ENCODE data around the gene TCIRG1.
"Not testable (repeated sequence)": the region's sequence is repeated elsewhere in the genome, so short reads cannot be mapped to it uniquely, and the experiment has no call there.

Gene TCIRG1

DNA sequence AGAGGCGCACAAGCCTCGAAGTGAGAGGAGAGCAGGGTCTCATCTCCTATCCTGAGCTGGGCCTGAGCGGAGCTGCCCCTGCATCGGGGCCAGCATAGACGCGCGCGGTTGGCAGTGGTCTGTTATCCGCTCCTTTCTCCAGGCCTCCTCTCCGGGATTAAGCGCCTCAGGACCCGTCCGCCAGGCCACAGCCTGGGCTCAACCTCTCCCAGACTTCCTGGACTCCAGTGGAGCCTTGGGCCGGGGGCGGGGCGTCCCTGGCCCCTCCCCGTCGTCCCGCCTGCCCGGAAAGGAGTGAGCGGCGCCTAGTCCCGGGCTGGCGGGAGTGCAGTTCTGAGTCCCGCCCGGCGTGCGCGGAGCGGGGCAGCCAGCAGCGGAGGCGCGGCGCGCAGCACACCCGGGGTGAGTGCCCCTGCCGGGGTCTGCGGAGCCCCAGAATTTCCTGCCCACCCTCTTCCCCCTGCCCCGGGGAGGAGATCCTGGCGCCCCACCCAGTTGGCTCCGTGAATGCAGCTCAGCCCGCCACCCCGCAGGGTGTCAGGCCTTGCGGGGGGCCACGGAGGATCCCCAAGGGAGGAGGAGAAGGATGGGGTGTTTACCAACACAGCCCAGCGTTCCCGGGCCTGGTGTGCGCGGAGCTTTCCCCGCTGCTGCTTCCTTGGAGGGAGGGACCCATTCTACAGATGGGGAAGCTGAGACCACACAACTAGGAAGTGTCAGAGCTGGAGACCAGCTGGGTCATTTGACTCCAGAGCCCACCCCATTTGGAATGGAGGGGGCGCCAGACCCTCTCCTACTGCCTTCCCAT lies at the start of gene TCIRG1:
TSS of gene TCIRG1 (plus strand) at position 308 of the 808 bp plus-strand sequence. CDS start 2,247 bp downstream, outside the sequence.
- DNase-seq, result peak; percentile 90

- not testable (repeated sequence) for DNase-seq
These were observed 48.1 kb upstream of the TCIRG1 start for GRCh38 chr11:67990546-67991346.

GRCh38 chr11:67991347-67992121 lies 47.3 kb upstream of the TCIRG1 start:
- DNase-seq, result not testable (repeated sequence)

GRCh38 chr11:67993821-67994220 lies 45.0 kb upstream of the TCIRG1 start:
- DNase-seq, result peak; percentile 55

DNA sequence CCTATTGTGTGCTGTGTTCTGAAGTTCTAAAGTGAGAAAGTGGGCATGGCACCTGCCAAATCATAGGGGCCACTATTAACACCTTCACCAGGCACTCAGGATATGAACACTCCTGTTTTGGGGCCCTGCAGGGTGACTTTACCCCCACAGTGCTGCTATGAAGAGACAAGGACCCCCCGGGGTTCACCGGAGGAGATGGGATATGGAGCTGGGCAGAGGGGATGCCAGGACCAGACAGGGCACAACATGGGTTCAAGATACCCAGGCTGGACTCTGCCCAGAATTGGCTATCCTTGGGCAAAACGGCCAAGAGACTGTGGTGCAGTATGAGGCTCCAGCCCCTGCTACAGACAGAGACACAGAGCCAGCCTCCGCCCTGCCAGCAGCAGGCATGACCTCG lies 44.4 kb upstream of the TCIRG1 start:
- DNase-seq, result not testable (repeated sequence)

DNA sequence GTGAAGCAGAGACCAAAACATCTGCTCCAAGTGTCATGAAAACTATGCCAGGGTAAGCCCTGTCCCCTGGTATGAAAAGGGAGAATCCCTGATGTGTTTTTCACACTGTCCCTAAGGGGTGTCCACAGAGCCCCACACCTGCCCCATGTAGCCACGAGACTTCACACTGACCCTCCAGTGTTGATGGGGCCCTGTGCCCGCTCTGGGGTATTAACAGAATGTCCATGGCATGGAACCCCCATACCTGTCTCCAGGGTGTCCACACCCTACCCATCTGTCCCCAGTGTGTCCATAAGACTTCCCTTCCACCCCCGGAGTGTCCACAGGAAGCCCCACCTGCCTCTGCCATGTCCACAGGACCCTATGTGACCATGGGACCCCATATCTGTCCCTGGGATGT lies 43.7 kb upstream of the TCIRG1 start:
- DNase-seq, result not testable (repeated sequence)

DNA sequence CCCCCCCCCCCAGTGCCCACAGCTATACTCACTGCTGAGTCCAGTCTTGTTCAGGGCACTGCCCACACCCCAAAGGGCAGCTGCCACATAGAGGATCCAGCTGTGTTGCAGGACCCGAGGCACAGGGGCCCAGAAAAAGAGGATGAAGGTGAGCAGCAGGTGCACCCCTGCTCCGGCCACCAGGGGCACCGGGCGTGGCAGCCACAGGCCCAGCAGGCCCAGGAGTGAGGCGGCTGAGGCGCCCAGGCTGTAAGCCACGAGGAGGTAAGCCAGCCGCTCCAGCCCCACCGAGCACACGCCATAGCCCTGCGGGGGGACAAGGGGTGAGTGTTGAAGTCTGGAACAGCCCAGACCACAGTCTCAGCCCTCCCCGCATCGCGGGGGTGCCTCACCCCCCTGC lies 43.2 kb upstream of the TCIRG1 start:
- DNase-seq, result not testable (repeated sequence)

DNA sequence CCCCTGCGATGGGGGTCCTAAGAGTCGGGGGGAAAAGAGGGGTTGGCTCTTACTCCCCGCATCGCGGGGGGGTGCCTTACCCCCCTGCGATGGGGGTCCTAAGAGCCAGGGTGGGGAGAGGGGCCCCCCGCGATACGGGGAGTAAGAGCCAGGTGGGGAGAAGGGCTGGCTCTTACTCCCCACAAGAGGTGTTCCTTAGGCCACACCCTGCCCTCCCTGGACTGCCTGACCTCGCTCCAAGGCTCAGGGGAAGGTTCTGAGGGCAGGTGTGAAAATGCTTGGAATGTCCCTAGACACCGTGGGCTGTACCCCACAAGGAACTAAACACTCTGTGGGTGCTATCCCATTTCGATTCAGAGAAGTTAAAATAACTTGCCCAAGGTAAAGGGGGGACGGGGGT lies 42.8 kb upstream of the TCIRG1 start:
- no peak for DNase-seq

- peak; percentile 80 for DNase-seq
These were observed 42.0 kb upstream of the TCIRG1 start for GRCh38 chr11:67996622-67997474.

DNA sequence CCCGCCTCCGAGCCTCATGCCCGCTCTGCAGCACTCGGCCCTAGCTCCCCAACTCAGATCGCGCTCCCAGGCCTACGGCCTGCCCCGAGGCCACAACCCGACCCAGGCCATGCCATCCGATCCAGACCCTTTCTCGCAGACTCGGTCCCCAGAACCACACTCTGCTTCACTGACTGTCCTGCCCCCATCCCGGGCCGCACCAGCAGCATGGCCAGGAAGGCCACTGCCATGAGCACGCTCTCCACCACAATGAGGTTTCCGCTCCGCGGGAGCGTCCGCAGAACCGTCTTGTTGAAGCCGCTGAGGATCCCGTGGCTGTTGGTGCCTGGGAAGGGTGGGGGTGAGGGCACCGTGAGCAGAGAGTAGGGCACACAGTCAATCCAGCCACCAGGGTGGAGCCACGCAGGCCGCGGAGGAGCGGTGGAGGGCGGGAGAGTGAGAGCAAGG lies 41.3 kb upstream of the TCIRG1 start:
- DNase-seq, result no peak

DNA sequence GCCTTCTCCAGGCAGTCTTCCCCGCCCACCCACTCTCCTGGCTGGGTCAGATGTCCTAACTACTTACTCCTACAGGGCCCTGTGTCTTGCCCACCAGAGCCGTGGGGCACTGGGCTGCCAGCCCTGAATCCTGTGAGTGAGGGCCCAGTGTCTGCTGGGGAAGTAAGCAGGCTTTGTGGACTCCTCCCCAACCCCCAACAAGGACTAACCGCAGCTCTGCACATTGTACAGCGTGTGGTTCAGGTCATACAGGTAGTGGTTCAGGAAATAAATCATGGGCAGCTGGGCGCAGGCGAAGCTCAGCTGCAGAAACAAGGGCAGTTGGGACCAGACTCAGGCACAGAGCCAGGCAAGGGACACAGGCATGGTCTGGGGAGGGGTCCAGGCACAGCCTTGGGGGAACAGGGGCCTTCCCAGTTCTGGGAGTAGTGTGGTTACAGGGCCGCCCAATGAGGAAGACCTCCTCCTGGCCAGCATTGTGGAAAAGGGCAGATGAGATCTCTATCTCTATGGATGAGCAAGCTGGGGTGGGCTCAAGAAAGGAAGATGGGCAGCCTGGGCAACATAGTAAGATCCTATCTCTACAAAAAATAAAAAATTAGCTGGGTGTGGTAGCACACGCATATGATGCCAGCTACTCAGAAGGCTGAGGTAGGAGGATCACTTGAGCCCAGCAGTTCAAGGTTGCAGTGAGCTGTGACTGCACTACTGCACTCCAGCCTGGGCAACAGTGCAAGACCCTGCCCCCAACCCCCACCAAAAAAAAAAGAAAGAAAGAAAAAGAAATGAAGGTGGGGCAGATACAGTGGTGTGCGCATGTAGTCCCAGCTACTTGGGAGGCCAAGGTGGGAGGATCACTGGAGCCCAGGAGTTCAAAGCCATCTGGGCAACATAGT lies 40.4 kb upstream of the TCIRG1 start:
- DNase-seq, result peak; percentile 54

DNA sequence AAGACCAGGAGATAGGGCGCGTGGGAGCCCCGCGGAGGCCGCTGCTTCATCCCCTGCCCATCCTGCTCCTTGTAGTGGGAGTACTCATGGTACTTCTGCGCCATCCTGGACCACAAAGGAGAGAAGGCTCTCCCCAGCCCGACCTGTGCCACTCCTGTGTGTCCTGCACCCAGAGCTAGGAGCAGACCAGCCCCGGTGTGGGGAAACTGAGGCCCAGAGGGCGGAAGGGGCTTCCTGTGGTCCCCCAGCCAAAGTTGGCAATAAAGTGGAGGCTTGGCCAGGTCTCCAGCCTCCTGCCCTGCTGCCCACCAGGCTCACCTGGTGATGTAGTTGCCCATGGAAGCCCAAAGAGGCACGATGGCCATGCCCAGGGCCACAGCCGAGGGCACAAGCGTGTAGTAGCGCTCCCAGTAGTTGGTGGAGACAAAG lies 39.6 kb upstream of the TCIRG1 start:
- no peak for DNase-seq

DNA sequence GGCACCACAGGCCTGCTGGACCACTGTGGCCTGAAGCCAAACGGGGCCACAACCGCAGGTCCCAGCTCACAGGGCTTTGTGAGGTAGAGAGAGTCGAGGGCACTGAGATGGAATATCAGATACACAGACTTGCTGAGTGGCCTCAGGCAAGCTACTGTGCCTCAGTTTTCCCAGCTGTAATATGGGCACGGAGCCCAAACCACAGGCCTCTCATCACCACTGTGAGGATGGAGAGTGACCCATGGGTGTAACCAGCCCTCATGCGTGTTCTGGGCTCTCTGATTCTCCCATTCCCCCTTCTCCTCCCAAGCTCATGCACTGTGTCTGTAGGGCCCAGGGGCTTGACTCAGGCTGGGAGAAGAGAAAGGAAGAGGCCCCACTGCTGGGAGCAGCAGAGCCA lies 39.1 kb upstream of the TCIRG1 start:
- DNase-seq, result no peak

DNA sequence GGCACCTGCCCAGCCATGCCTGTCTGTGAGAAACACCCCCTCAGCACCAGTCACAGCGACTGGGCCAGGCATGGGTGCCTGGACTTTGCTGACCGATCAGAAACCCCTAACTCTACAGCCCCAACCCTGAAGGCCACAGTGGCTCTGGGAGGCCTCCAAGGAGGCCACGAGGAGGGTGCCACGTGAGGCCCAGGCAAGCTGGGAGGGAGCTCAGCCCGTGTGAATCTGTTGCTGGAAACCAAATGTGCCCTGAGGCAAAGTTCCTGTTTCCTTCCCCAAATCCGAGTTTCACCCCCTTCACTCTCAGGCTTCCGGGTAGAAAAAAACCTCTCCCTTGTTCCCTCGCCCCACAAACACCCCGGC lies 36.3 kb upstream of the TCIRG1 start:
- DNase-seq, result no peak

GRCh38 chr11:68002938-68003845 lies 35.6 kb upstream of the TCIRG1 start:
- DNase-seq, result peak; percentile 57

DNA sequence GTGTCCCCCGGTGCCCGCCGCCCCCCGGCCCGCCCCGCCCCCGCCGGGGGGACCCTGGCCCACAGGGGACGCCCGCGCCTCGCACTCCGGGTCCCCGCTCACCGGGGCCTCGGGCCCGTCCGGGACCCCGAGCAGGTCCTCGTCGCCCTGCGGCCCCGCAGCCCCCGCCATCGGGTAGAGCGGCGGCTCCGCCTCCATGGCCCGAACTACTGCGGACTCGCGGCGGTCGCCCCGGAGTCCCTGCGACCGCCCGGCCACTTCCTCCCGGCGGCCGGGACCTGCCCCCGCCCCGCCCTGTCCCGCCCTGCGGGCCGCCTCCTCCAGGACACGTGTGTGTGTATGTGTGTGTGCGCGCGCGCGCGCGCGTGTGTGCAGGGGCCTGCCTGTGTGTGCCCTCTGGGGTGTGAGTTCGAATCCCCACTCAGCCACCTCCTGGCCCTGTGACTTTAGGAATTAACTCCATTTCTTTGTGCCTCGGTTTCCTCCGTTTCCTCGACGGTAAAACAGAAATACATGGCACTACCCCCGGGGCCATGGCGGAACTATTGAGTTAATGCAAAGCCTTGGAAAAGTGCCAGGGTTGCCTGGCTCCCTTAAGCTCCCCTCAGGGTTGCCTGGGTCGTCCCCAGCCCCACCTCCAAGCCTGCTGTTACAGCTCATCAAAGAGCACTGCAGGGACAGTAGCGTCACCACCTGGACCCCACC lies 34.8 kb upstream of the TCIRG1 start, which contains the start of gene UNC93B1:
TSS of gene UNC93B1 (minus strand) at position 252 of the 705 bp plus-strand sequence. CDS start at position 198, 54 bp downstream.
- DNase-seq, result peak; percentile 95

- no peak for DNase-seq
These were observed 34.1 kb upstream of the TCIRG1 start for GRCh38 chr11:68004551-68005335.

DNA sequence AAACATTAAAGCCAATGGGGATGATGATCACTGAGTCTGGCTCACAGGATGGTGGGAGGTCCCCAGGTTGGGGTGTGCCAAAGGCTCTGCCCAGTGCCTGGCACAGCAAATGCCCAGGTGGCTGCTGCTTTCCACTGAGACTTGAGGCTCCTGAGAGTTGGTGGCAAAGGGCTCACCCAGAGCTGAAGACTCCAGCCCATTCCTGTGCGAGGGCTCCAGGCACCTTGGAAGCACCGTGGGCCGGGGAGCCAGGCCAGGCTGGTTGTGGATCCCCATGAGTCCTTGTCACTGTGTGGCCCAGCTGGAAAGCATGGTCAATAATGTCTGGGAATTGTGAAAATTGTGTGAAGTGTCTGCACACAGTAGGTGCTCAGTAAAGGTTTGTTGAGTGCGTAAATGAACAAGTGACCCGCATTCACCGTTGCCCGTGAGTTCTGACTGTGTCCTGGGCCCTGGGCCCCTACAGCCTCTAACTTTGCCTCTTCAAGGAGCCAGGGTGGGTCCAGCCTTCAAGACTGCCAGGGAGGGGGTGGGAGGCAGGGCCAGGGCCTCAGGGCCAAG lies 32.1 kb upstream of the TCIRG1 start:
- no peak for DNase-seq
